NCI-H128 (cell line): ENCODE results near the gene TRIM24.

Source experiments
- DNase-seq: peaks from one replicate; lab custom pipeline; 2025; ENCODE audit not compliant: unreplicated experiment; lab: John Stamatoyannopoulos, UW

The TRIM24 gene

DNA sequence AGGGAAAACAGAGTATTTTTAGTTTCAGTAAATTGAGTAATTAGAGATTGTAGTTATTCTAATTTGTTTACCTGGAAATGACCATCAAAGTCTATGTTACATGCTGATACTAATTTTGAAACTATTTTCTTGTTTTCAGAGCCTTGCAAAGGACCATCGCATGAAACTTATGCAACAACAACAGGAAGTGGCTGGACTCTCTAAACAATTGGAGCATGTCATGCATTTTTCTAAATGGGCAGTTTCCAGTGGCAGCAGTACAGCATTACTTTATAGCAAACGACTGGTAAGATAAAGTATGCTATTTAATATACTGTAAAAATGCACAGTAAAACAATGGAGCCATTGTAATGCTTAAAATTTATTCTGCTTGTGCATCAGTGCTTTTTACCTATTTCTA lies 78.5 kb downstream of the TRIM24 start:
- DNase-seq, result no peak

DNA sequence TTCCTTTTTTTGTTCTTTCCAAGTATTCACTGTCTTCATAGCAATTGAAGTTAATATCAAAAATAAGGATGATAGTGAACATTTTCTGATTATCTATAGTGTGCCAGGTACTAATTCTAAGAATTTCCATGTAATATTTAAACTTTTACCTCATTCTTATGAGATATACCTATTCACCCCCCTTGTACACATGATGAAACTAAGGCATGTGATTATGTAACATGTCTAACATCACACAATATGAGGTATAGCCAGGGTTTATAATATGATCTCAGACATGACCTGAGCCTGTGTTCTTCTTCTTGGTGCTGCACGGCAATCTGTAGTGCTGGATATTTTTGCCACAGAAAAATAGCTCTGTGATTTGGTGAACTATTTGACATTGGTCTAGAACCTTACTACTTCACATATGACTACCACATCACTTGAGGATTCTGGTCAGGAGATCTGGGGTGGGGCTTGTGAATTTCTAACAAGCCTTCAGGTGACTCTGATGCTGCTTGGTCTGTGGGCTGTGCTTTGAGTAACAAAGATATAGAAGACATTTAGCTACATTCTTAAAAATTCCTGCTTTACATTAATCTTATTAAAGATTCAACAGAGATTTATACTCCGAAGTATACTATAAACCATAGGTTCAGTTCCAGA lies 79.1 kb downstream of the TRIM24 start:
- no peak for DNase-seq

GRCh38 chr7:138542183-138542582 lies 82.1 kb downstream of the TRIM24 start:
- DNase-seq, result no peak

DNA sequence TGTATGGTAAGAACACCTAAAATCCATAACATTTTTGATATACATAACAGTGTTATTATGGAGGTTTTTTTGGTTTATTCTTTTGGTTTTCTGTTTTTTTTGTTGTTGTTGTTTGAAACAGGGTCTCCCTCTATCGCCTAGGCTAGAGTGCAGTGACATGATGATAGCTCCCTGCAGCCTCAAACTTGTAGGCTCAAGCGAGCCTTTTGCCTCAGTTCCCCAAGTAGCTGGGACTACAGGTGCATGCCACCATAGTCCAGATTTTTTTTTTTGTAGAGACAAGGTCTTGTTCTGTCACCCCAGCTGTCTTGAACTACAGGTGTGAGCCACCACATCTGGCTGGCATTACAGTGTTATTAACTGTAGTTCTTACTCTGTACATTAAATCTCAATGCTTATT lies 83.7 kb downstream of the TRIM24 start:
- no peak for DNase-seq

DNA sequence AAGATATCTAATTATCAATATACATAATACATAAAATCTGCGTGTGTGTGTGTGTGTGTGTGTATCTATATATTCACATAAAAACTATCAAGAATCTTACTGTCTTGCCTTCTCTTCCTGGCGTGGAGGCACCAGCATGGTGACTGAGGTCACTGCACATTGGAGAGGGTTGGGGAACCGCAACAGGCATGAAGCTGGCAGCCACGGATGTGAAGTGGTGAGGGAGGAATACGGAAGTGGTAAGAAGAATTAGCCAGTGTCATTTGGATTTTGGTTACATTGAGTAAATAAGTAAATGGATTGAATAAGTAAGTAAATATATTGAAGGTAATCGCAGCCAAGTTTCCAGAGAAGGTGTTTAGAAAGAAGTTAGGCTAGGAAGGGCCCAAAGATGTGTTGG lies 85.1 kb downstream of the TRIM24 start:
- no peak for DNase-seq

GRCh38 chr7:138546064-138546619 lies 86.1 kb downstream of the TRIM24 start:
- no peak for DNase-seq

DNA sequence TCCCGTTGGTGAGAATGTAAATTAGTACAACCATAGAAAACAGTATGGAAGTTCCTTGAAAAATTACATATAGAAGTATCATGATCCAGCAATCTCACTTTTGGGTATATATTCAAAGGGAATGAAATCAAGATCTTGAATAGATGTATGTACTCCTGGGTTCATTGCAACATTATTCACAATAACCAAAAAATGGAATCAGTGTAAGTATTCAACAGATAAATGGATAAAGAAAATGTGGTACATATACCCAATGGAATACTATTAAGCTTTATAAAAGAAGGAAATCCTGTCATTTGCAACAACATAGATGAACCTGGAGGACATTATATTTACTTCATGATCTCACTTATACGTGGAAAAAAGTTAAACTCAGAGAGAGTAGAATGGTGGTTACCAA lies 86.8 kb downstream of the TRIM24 start:
- no peak for DNase-seq

DNA sequence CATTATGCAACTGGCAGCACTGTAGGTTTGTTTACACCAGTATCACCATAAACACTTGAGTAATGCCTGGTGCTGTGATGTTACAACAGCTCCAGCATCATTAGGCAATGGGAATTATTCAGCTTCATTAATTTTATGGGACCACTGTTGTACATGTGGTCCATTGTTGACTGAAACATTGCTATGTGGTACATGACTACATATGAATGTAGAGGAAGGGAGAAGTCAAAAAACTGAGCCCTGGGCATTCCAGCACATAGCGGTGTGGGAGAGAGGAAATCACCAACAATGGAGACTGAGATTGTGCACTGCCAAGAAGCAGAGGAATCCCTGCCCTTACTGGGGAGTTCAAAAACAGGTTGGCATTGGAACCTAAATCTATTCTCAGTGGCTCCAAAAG lies 89.0 kb downstream of the TRIM24 start:
- no peak for DNase-seq

GRCh38 chr7:138550337-138550736 lies 90.3 kb downstream of the TRIM24 start:
- DNase-seq, result no peak

DNA sequence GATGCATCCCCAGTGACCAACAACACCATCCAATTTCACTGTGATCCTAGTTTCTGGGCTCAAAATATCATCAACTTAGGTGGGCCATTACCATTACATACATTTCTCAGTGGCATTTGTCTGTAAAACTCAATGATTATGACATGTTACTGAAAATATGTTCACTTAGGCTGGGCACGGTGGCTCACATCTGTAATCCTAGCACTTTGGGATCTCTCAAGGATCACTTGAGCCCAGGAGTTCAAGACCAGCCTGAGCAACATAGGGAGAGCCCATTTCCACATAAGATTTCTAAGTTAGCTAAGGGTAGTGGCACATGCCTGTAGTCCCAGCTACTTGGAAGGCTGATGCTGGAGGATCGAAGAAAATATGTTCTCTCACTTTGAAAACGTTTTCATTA lies 91.0 kb downstream of the TRIM24 start:
- DNase-seq, result no peak

- DNase-seq, result no peak
Measured at GRCh38 chr7:138553805-138554204, 93.7 kb downstream of the TRIM24 start.

DNA sequence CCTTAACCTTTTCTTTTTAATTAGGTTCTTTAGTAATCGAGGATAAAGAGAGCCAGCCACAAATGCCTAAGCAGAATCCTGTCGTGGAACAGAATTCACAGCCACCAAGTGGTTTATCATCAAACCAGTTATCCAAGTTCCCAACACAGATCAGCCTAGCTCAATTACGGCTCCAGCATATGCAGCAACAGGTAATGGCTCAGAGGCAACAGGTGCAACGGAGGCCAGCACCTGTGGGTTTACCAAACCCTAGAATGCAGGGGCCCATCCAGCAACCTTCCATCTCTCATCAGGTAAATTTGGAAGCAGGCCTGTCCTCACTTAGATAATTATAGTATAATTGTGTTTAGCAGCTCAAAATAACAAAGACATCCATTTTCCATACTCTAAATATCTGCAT lies 94.6 kb downstream of the TRIM24 start:
- no peak for DNase-seq

GRCh38 chr7:138555684-138556083 lies 95.6 kb downstream of the TRIM24 start:
- DNase-seq, result no peak

- no peak for DNase-seq
Measured at GRCh38 chr7:138556771-138557484, 96.9 kb downstream of the TRIM24 start.

DNA sequence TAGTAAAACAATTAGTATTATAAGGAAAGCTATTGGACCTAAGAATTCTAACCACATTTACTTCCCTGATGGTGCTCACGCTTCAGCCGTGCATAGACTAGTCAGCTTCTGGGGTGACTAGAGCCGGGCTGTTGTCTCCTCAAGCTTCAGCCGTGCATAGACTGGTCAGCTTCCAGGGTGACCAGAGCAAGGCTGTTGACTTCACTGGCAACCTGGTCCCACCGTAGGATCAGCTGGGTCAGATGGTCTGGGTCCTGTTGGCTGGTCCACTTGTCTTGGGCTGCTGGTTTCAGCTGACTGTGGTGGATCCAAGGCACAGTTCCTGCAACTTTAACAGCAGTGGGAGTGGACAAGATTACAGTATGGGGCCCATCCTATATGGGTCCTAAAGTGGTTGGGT lies 99.4 kb downstream of the TRIM24 start:
- DNase-seq, result no peak

- no peak for DNase-seq
Measured at GRCh38 chr7:138563808-138564207, 103.7 kb downstream of the TRIM24 start.

DNA sequence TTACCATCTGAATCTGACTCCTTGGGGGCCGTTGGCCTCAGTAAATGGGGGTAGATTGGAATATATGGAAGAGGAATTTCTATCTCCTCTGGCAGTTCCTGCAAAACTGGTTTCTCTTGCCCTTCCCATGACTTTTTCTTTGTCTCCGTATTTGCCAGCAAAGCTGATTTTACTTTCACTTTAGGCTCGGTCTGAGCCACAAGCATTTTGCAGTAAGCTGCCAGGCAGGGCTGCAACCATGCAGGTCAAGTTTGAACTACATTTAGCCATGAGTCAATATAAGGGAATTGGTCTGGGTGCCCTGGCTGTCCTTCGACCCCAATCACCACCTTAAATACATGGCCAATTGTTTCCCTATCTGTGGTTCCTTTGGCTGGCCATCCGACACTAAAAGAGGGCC lies 104.3 kb downstream of the TRIM24 start:
- no peak for DNase-seq

- DNase-seq, result no peak
Measured at GRCh38 chr7:138565071-138565450, 105.0 kb downstream of the TRIM24 start.

DNA sequence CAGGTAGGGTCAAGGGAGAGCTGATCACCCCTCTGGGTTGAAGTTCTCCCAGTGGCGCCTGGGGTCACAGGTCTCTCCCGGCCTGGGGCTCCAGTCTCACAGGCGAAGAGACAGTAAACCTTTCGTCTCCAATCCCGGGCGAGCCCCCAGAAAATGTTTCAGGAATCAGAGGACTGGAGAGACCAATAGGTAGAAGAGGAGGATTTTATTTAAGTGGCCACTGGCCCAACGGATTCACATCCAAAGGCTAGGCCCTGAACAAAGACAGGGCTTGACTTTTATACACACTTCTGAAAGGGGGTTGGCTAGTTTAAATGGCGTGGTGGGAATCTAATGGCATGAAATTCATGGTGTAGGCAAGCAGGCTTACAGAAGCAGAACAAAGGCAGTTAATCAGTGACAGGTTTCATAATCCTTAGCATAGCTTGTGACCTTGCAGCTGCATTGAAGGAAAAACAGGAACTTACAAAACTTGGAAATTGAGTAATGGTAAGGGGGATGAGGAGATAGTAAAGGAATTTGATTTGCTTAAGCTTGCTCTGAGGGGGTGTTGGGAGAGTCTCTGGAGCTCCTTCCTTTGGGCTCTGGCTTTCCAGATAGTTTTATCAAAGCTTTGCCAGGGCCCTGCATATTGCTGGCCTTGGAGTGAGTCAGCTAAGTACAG lies 105.5 kb downstream of the TRIM24 start:
- DNase-seq, result no peak

DNA sequence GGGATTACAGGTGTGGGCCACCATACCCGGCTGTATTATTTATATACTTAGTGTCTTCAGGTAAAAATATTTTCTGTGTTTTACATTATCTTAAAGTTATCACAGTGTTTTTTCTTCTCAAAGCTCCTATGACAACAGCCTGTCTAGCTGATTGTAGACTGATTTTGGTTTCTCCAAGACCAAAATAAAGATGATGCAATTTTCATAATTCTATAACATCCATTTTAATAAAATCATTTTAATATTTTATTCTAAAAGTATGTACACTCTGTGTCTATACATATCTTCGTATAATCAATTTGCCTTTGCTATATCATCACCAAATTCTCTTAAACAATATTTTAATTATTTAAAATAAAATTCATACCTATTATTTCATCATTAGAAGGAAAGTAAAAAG lies 108.6 kb downstream of the TRIM24 start:
- no peak for DNase-seq

DNA sequence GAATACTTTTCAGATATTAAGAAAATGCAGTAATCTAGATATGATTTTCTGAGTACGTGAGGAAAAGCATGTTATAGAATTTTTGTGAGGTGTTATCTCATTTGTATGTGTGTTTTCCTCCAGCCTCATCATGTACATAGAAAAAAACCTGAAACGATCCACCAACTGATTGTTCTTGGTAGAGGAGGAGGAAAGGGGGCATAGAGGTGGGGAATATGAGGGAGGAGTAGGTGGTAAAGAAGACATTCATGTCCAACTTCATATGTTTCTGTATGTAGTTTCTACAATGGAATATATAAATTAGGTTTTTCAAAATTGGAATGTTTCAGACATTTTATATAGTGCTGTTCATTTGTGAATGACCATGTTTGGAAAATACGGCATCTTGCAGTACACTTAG lies 109.4 kb downstream of the TRIM24 start:
- DNase-seq, result no peak

GRCh38 chr7:138570715-138571114 lies 110.7 kb downstream of the TRIM24 start:
- DNase-seq, result no peak
